Measurements from ENCODE around the gene SNX33.

- TF ChIP-seq CTCF (conservative IDR thresholded peaks at IDR 0.05; ENCODE audit: low read depth in 2 of 2) (no peak), ZNF331 (CRISPR knock-in tag; IDR thresholded peaks at IDR 0.05; ENCODE audit: low read depth) (no peak), POLR2AphosphoS5 (IDR thresholded peaks at IDR 0.05; ENCODE audit: low read depth) (no peak), EZH2 (IDR thresholded peaks at IDR 0.05; ENCODE audit: low read depth, unreplicated experiment) (no peak), JUNB (IDR thresholded peaks at IDR 0.05; ENCODE audit: unreplicated experiment) (no peak), ETS1 (IDR thresholded peaks at IDR 0.05) (no peak), CREB1 (CRISPR knock-in tag; IDR thresholded peaks at IDR 0.05; ENCODE audit: low read depth) (no peak)
- TF ChIP-seq, protein P1, sequence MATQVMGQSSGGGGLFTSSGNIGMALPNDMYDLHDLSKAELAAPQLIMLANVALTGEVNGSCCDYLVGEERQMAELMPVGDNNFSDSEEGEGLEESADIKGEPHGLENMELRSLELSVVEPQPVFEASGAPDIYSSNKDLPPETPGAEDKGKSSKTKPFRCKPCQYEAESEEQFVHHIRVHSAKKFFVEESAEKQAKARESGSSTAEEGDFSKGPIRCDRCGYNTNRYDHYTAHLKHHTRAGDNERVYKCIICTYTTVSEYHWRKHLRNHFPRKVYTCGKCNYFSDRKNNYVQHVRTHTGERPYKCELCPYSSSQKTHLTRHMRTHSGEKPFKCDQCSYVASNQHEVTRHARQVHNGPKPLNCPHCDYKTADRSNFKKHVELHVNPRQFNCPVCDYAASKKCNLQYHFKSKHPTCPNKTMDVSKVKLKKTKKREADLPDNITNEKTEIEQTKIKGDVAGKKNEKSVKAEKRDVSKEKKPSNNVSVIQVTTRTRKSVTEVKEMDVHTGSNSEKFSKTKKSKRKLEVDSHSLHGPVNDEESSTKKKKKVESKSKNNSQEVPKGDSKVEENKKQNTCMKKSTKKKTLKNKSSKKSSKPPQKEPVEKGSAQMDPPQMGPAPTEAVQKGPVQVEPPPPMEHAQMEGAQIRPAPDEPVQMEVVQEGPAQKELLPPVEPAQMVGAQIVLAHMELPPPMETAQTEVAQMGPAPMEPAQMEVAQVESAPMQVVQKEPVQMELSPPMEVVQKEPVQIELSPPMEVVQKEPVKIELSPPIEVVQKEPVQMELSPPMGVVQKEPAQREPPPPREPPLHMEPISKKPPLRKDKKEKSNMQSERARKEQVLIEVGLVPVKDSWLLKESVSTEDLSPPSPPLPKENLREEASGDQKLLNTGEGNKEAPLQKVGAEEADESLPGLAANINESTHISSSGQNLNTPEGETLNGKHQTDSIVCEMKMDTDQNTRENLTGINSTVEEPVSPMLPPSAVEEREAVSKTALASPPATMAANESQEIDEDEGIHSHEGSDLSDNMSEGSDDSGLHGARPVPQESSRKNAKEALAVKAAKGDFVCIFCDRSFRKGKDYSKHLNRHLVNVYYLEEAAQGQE (IDR thresholded peaks at IDR 0.05; ENCODE audit: unreplicated experiment) = no peak
These were observed 48.3 kb upstream of the SNX33 start for GRCh38 chr15:75599401-75599800.
